Mucosa of descending colon (tissue), 3 donors: Measurements from ENCODE around the gene DPP10. TPM values are rescaled to one million over a fixed set of nuclear protein-coding genes. Genes with fewer than 3 reads are reported as not detected.

ENCODE experiments used
- ATAC-seq: fragments of 200-7000 bp; cut with Tn5 transposase; one replicate; pipeline ENCODE4 v1.9.1; 2020; ENCODE audit warnings: mild to moderate bottlenecking, moderate library complexity
- DNase-seq, 3 donors: peaks; one replicate each; pipeline ENCODE4 v3.0.0-alpha.2; 2020
- H3K36me3 ChIP-seq: fragments of 200-600 bp; one replicate; pipeline ENCODE4 v1.8.0; 2021; ENCODE audit warnings: low read depth, mild to moderate bottlenecking
- H3K4me1 ChIP-seq: fragments of 200-600 bp; one replicate; pipeline ENCODE4 v1.8.0; 2021; ENCODE audit warnings: low read depth, mild to moderate bottlenecking
- H3K4me3 ChIP-seq: fragments of 200-600 bp; one replicate; pipeline ENCODE4 v1.8.0; 2021; ENCODE audit warnings: mild to moderate bottlenecking
- H3K9me3 ChIP-seq: fragments of 200-600 bp; one replicate; pipeline ENCODE4 v1.8.0; 2021; ENCODE audit warnings: mild to moderate bottlenecking
- CTCF ChIP-seq: fragments of 200-600 bp; IDR thresholded peaks from one replicate; pipeline ENCODE4 v1.8.0; 2022; ENCODE audit warnings: antibody characterized with exemption, mild to moderate bottlenecking
- intact Hi-C, 2 donors: fragments of 100-400 bp; cut with DNase I in 1 of 2; cut with micrococcal nuclease in 1 of 2; formaldehyde crosslinking; loops; one replicate each; pipeline versions ENCODE4 v1.11.0 to v1.11.1; 2022; cut with DNase I, micrococcal nuclease
- total RNA-seq, 3 donors: library from RNA; stranded (reverse); fragmentation: NEBNext Ultra II Directional in 2 of 3; extraction: Animal tissue kit (Norgen Biotek cat#: 25700) in 2 of 3; gene quantifications; one replicate each; pipeline versions ENCODE4 v1.2.1 to v1.2.4, GENCODE V29; 2021 to 2023
- donor health status: DM: no; HTN: no; CAD: no; lungs with moderate emphysema.
- donor health status: DM: no; HTN: no; CAD: no.
- donor health status: DM: no; HTN: yes; CAD: no.

Gene DPP10
- total RNA-seq, 3 donors from 2014 or later, result 6.3 to 12.2 (median 6.9) TPM

GRCh38 chr2:115214050-115214449 is 771.6 kb downstream of the DPP10 start:
- no peak overlapping the region for H3K4me3 ChIP-seq

GRCh38 chr2:115219296-115219695 is 776.9 kb downstream of the DPP10 start:
- Histone ChIP-seq H3K4me3 (no peak overlapping the region), H3K9me3 (no peaks in the 10 kb centered on the region), H3K4me1 (no peaks in the 10 kb centered on the region), H3K36me3 (no peaks in the 10 kb centered on the region)
- DNase-seq, result no peak
- no peak for TF ChIP-seq CTCF
- intact Hi-C loops, result no loop called here
- no peak for ATAC-seq

More at GRCh38 chr2:115214050-115214449, 771.6 kb downstream of the DPP10 start:
- no peaks in the 10 kb centered on the region for H3K4me1 ChIP-seq
- intact Hi-C loops, result no loop called here
- DNase-seq (no peak), ATAC-seq (no peak)
- no peaks in the 10 kb centered on the region for H3K36me3 ChIP-seq
- no peak for TF ChIP-seq CTCF
- H3K9me3 ChIP-seq, result no peaks in the 10 kb centered on the region

- Histone ChIP-seq H3K4me1 (no peaks in the 10 kb centered on the region), H3K4me3 (no peak overlapping the region), H3K36me3 (no peaks in the 10 kb centered on the region), H3K9me3 (peaks cover under 1% of the 10 kb centered on the region)
- ATAC-seq, result no peak
- TF ChIP-seq CTCF, result no peak
- intact Hi-C loops, result no loop called here
- DNase-seq, result no peak
Observed at GRCh38 chr2:115234186-115234585, 791.7 kb downstream of the DPP10 start.

- DNase-seq, result no peak
- ATAC-seq, result no peak
- intact Hi-C loops, result no loop called here
- no peaks in the 10 kb centered on the region for H3K36me3 ChIP-seq
- TF ChIP-seq CTCF, result no peak
- peaks cover 3% of the 10 kb centered on the region for H3K9me3 ChIP-seq
- no peak overlapping the region for H3K4me3 ChIP-seq
- no peaks in the 10 kb centered on the region for H3K4me1 ChIP-seq
Observed at GRCh38 chr2:115234737-115235136, 792.3 kb downstream of the DPP10 start.

GRCh38 chr2:115248066-115248465 is 805.6 kb downstream of the DPP10 start:
- TF ChIP-seq CTCF, result no peak
- DNase-seq (no peak), ATAC-seq (no peak)
- intact Hi-C loops, result no loop called here
- Histone ChIP-seq H3K36me3 (no peaks in the 10 kb centered on the region), H3K4me3 (no peak overlapping the region), H3K4me1 (no peaks in the 10 kb centered on the region), H3K9me3 (no peaks in the 10 kb centered on the region)

GRCh38 chr2:115277366-115277765 is 834.9 kb downstream of the DPP10 start:
- no peak for TF ChIP-seq CTCF
- Histone ChIP-seq H3K36me3 (no peaks in the 10 kb centered on the region), H3K4me3 (no peak overlapping the region), H3K9me3 (no peaks in the 10 kb centered on the region), H3K4me1 (no peaks in the 10 kb centered on the region)
- peak; percentile 59 for ATAC-seq
- no peak for DNase-seq
- intact Hi-C loops, result no loop called here
